Stimulated activated CD4-positive, alpha-beta T cell treated with anti-CD3 and anti-CD28 coated beads, Interleukin-15, amount 100 ng/mL, for 24 hours (primary cell): ENCODE data around the gene SLC24A1.
"Not testable (repeated sequence)": the region's sequence is repeated elsewhere in the genome, so short reads cannot be mapped to it uniquely, and the experiment has no call there.

Source experiments
- DNase-seq: peaks from one replicate; pipeline ENCODE4 v3.0.0-alpha.2; 2020

The SLC24A1 gene

DNA sequence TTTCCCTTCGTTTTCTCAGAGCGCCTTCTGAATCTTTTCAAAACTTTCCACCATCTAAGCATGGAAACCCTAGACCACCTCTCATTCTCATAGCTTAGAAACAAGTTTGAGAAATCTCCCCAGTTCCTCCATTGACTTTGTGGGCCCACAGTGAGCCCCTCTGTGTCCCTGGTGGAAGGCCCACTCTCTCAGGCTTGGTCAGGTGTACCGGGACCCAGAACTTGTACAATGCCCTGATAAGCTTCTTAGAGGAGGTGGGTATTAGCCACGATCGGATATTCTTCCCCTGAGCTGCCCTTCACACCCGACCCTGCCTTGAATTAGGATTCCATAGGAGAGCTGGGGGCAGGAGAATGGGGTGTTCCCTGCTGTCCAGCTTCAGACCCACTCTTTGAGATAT lies at the start of gene SLC24A1:
Gene SLC24A1 (plus strand): TSS at position 301 of the 400 bp plus-strand sequence. CDS start 2,143 bp downstream, outside the sequence.
- no peak for DNase-seq

DNA sequence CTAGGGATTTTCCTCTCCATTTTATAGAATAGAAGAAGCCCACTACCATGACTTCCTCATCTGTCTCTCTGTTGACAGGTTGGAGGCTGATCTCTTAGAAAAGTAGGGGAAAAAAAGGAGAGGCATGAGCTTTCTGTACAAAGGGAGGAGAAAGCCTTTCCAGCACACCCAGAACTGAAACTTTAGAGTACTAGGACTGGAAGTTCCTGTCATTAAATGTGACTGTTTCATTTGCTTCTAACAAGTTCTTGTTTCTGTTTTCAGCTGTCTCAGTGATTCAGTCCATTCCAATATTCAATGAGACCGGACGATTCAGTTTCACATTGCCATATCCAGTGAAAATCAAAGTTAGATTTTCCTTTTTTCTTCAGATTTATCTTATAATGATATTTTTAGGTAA lies 49.8 kb upstream of the SLC24A1 start:
- DNase-seq: no peak

DNA sequence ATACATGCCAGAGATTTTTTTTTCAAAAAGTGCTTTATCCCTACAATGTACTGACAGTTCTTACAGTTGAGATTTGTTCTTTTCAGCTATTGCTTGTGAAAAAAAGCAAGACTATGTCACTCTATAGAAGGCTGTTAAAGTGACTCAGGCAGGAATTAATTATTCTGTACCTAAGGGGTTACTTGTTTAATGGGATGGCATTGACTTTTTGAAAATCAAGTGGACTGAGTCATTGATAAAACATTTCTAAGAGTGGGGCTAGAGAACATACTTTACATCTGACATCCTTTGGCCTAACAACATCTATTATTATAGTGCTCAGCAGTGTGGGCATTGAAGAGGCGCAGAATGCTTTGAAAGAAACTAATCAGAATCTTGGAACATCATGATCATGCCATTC lies 45.1 kb upstream of the SLC24A1 start:
- DNase-seq: no peak

DNA sequence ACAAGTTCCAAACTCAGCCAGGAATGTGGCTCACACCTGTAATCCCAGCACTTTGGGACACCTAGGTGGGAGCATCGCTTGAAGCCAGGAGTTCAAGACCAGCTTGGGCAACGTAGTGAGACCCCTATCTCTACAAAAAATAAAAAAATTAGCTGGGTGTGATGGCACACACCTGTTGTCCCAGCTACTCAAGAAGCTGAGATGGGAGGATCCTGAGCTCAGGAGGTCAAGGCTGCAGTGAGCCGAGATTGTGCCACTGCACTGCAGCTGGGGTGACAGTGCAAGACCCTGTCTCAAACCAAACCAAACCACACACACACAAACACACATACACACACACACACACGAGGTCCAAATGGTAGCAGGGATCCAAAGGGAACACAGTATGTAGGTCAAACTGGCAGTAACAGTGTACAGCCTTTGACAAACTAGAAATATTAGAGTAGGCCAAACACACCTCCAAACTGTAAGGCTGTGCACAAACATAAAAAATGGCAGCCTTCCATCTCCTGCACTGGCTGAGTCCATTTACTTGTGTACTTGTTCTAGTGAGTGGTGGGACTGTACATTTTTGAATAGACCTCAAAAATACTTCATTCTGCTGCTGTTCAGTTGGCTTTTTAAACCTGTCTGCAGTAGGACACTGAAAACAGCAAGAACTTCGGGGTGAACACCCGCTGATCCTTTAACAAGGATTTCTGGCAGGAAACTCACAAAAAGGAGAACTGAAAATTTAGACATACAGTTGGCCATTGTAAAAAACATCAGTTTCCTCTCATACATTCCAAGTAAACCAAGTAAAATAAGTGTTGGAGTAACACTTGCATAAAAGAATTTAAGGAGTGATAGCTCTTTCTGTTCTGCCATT lies 44.4 kb upstream of the SLC24A1 start:
- no peak for DNase-seq

DNA sequence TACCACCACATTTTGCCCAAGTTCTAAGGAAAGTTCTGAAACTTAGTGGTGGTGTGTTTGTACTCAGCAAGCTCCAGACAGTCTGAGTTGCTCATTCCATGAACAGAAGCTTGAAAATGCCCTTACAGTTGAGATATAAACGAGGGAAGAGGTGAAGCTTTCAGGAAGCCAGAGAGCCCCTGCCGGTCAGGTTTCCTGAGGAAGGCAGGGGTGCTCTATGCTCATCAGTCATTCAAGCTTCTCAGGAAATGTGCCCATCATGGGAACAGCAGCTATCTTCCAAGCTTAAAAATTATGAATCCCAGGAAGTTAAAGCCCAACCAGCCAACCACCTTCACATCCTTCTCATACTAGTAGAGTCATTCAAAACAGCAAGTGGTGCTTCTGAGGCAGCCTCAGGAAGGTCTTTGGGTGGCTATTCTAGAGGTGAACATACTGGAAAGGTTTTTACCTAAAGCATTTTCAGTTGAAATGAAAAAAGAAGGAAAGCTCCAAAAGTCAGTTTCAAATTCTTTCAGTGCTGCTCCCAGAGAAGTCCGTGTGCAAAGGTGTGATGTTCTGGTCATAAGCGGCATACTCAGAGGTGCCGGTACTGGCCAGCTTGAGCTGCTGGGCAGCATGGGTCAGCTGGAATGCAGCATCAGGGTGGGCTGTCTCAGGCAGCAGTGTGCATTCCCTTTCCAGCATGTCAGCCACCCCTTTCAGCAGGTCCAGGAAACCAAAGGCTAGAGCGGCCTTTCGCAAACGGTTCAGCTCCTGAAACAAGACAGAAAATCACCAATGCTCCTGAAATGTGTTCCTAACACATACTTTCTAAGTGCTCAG lies 42.6 kb upstream of the SLC24A1 start:
- DNase-seq: no peak

DNA sequence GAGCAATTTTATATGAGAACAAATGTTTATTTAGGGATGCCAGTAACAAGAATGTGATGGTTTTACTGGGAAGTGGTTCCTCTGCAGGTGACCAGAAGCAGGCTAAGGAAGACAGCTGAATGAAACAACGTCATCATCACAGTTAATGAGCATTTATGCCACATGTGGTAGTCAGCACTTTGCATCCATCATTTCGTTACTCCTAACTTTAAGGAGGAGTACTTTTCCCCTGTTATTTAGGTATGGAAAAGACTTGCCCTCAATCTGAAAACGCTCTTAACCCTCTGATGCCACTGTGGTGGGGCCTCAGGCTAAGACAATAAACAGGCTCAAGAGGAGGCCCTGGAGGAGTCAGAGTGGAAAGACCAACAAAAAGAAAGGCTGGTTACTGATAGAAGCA lies 42.0 kb upstream of the SLC24A1 start:
- no peak for DNase-seq

DNA sequence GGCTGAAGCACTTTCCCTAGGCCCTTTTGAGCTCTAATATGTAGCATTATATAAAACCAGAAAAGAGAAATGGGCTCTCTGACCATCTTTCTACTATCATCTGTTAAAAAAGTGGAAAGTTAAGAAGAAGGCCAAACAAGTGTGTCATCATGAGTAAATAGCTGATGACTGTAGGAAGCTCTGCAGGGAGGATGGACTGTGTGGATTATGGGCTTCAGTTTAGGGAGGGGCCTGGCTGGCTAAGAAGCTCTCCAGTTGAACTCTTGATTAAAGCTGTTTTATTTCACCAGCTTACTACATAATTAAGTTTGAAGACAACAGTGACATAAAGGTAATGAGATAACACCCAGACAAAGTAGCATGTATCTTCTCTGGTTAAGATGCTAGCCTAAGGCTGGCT lies 41.5 kb upstream of the SLC24A1 start:
- no peak for DNase-seq

DNA sequence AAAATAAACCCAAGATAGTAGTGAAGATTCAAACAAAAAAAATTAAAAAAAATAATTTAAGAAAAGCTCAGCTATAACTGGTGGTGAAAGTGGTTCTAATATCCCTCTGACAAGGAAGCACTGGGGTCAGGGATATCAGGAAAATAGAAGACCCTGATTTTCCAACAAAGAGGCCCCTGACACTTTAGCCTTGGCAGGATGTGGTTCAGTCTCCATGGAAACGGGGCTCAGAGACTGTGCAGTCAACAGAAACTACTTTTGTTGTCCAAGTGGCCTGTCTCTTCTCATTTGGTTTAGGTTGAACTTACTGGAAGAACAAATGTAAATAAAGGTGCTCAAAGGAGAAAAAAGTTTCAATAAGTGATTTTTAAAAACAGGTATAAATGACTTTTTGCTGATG lies 38.0 kb upstream of the SLC24A1 start:
- peak; percentile 32 for DNase-seq

DNA sequence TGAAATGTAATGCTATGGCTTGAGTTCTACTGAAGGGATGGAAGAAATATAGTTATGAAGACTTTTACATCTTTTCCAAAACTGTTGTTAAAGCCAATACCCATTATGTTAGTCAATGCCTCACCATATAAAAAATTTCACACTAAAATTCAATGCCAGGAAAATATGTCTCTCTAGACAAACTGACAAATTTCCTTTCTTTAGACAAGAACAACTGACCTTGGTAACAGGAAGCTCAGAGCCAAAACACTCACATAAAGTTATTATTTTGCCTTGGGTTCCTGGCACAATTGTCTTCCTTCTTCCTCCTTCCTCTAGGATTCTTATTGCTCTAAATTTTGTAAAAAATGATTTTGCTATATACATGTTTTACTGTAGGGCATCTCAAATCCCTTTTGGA lies 37.5 kb upstream of the SLC24A1 start:
- no peak for DNase-seq

DNA sequence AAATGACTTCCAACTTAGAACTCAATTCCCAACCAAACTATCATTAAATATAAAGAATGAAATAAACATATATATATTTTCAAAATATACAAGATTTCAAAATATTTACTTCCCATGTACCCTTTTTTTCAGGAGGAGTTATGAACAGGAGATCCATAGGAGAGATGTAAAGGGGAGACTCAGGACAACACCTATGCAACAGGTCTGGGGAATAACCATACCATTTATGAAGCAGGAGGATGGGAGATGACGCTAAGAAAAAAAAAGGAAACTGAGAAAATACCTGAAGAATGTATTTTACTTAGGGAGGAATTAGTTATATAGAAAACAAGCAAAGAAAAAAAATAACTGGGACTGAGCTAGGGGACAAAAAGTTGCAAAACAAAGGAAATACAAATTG lies 34.6 kb upstream of the SLC24A1 start:
- DNase-seq: no peak

DNA sequence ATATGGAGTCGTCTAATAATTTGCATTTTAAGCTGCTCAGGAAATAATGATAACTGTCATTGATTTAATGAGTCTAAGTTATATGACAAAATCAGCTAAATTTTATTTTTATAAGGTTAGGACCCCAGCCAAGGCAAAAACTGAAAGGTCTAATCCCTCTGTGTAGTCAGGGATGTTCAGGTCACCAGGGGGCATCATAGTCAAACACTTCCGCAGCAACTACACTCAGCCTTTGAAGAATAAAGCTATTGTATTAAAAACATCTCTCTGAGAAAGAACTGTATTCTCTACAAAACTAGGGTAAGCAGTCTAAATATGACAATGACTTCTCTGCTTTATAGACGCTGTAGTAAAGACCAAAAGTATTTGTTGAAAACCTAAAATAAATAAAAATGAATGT lies 25.8 kb upstream of the SLC24A1 start:
- no peak for DNase-seq

DNA sequence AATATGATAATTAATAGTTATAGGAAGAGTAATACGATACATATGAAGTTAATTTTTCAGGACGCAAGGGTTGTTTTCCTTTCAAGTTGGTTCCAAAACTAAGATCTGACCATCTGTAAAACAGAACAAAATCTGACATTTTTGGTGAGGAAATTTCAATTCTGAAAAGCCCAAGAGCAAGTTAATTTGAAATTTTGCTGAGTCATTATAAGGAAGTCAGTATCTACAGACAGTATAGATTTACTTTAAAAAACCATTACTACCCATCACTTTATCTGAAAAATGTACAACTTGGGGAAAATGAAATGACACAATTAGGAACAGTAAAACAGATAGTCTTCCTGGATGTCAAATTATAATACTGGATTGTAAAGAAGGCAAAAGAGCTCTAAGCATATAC lies 23.3 kb upstream of the SLC24A1 start:
- DNase-seq: no peak

DNA sequence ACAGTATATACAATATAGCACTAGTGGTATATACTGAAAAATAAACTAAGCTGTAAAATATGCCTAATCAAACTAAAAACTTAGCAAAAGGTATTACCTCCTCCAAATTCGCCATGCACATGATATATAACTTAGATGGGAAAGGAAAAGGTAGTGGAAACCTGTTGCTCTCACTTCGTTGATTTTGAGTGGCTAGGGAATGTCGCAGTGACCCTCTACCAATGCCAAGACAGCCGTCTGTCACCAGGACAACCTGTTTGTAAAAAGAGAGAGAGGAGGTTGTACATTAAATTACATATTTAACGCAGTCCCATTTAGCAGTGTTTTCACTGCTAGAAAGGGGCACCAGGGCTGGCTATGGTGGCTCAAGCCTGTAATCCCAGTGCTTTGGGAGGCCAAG lies 22.1 kb upstream of the SLC24A1 start:
- no peak for DNase-seq

DNA sequence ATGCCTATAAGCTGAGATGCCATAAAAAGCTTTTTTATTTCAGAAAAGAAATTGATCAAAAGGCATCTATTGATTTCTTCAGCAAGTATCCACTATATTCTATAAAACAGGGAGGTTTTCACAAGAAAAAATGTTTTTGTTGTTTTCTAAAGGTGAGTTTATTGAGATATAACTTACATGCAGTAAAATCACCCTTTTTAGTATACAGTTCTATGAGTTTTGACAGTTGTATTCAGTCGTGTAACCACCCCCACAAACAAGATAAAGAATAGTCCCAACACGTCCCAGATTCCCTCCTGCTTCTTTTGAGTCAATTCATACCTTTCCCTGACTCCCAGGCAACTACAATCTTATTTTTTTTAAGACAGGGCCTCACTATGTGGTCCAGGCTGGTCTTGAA lies 18.6 kb upstream of the SLC24A1 start:
- DNase-seq: no peak

DNA sequence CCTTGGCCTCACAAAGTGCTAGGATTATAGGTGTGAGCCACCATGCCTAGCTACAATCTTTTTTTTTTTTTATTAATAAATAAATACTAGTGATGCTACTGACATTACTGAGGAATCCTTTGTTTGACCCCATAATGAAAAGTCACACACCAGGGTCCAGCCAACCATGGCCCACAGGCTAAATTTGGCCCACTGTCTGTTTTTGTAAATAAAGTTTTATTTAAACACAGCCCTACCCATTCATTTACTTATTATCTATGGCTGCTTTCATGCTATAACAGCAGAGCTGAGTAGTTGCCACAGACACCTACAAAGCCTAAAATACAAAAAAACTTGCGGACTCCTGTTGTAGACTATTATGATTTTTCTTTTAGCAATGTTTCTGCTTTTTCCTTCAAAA lies 18.2 kb upstream of the SLC24A1 start:
- no peak for DNase-seq

DNA sequence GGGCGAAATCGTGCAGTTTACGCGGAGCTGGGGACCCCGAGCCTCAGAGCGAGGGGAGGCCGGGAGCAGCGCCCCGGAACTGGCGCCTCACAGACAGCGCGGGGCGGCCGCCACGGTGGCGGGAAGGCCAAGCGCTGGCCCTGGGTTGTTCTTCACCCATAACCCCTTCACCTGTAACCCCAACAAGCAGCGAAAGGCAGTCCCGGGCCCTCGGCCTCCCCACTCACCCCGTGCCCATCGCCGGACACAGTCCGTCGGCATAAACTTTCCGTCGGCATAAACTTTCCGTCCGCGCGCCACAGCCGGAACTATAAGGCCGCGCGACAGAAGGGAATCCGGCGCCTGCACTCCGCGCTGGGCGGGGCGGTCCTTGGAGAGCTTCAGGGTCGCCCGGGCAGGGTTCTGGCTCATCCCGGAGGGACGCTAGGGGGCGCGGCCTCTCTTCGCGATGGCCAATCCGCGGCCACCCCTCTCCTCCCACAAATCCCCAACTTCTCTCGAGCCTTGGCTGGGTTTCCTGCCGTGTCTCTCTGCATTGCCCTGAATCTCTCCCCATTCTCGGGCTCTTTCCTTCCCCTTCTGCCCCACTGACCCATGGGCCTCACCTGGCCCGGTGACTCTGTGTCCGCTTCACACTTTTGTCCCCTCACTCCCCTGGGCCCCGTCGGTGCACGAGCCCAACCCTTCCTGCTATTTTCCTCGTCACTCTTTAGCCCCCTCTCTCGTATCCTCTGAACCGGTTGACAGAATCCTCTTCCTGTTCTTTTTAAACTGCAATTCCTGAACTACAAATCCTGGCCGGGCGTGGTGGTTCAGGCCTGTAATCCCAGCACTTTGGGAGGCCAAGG lies 10.6 kb upstream of the SLC24A1 start, which contains the start of gene INTS14:
Gene INTS14 (minus strand): TSS at position 261 of the 848 bp plus-strand sequence. CDS start 3,751 bp downstream, outside the sequence.
- DNase-seq: peak; percentile 99

DNA sequence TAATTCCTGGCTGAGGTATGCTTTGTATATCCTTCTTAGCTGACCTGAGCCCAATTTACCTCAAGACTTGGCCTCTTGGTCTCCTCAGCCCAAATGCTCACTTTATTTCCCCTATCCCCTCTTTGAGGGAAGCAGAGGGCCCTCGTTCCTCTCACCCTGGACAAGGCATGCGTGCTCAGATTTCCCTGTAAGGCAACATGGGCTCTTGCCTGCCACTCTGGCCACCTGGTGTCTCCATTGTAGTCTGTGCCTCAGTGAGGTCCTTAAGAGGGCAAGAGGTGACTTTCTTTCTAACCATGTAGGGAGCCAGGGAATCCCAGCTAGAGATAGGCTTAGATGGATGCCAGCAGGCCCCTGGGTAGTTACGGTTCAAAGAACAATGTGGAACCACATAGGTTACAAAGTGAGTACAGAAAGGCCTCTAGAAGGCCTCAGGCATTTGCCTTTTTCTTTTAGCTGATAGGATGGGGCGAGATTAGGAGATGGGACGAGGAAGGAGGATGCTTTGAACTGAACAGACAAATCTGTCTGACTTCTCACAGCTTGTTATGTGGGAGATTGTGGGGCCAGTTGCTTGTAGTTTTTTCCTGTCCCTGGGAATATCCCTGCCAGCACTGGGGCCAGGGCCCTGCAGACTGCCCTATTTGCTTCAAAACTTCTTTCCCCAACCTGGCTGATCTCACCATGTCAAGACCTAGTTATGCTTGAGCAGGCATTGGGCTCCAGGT lies 9.7 kb upstream of the SLC24A1 start:
- DNase-seq: no peak

DNA sequence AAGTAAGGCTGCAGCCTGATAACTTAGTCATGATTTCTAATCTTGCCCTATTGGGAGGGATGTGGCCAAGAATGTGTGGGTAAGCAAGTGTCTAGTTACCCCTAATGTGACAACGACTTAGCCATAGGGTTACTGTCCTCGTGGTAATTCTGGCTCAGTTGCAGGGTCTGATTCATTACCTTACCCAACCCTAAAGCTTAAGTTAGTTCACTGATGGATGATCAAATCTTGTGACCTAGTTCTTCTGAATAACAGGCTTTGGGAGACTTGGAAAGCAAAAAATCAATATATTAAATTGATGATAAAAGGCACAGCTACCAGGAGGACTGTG lies 9.2 kb upstream of the SLC24A1 start:
- no peak for DNase-seq

DNA sequence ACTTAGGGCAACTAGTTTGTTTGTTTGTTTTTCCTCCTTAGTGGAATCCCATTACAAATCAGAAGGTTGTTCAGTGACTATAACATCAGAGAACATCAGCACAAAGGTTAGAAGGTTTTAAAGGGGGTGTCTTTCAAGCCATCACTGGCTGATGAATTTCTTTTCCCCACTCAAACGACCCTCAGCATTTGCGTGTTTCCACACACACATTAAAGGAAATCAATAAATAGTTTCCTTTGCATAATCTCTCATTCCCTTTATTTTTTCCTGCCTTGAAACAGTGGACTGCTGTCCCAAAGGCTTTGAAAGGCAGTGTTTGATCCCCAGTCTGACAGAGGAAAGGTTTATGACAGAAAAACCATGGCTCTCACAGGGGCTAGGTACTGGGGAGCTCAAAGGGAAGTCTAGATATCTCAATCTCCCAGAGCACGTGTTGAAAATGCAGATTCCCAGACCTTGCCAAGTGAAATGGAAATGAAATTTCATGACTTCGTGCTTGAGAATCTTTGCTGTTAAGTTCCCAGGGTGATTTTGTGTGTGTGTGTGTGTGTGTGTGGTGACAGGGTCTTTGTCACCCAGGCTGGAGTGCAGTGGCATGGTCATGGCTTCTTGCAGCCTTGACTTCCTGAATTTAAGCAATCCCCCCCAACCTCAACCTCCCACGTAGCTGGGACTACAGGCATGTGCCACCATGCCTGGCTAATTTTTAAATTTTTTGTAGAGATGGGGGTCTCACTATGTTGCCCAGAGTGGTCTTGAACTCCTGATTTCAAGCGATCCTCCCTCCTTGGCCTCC lies 8.6 kb upstream of the SLC24A1 start:
- DNase-seq: no peak

DNA sequence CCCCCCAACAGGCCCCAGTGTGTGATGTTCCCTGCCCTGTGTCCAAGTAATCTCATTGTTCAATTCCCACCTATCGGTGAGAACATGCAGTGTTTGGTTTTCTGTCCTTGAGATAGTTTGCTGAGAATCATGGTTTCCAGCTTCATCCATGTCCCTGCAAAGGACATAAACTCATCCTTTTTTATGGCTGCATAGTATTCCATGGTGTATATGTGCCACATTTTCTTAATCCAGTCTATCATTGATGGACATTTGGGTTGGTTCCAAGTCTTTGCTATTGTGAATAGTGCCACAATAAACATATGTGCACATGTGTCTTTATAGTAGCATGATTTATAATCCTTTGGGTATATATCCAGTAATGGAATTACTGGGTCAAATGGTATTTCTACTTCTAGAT lies 5.9 kb upstream of the SLC24A1 start:
- not testable (repeated sequence) for DNase-seq

DNA sequence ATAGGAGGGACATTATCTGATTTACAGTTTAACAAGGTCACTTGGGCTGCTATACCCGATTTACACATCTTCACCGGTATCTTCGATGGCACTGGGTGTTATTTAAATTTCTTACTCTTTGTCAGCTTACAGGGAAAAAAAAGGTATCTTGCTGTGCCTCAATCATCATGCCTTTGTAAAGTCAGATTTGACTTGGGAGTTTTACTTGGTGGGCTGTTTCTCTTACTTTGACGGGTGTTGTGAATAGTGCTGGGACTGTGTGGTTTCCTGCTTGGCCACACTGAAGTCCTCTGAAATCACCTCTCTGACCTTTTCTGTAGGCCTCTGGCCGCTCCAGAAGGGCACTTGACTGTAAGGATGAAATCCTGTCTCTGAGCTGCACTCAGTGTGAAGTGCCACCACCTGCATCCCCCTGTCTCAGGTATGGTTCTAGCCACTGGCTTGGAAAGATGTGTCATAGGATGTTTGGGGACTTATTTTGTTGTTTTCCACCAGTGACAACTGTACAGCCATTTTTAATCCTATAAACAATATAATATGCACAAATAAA lies 3.1 kb upstream of the SLC24A1 start:
- no peak for DNase-seq
